Stimulated activated CD8-positive, alpha-beta memory T cell treated with anti-CD3 and anti-CD28 coated beads, Interleukin-2, amount 100 ng/mL, for 1 hour (primary cell): ENCODE data around the gene KIF18B.
"Not testable (repeated sequence)": the region's sequence is repeated elsewhere in the genome, so short reads cannot be mapped to it uniquely, and the experiment has no call there.

Experiments
- DNase-seq, 2 donors: peaks; one replicate each; pipeline ENCODE4 v3.0.0-alpha.2; 2020; ENCODE audit warnings: low read depth in 2 of 2

Gene KIF18B

GRCh38 chr17:44969144-44969780 is 21.7 kb upstream of the KIF18B start:
- no peak for DNase-seq

- peak; percentile 64 to 79 for DNase-seq
Measured at GRCh38 chr17:44968225-44969143, 20.9 kb upstream of the KIF18B start, which contains the start of gene C1QL1. C1QL1 (minus strand) TSS chr17:44968303; CDS start chr17:44968048, 255 bp downstream.

GRCh38 chr17:44967907-44968224 is 20.3 kb upstream of the KIF18B start:
- DNase-seq, result no peak

- DNase-seq, result no peak
Measured at GRCh38 chr17:44967026-44967906, 19.7 kb upstream of the KIF18B start.

- DNase-seq, result no peak
Measured at GRCh38 chr17:44966348-44967025, 18.9 kb upstream of the KIF18B start.

- no peak for DNase-seq
Measured at GRCh38 chr17:44965481-44966234, 18.1 kb upstream of the KIF18B start.

- DNase-seq, result no peak
Measured at GRCh38 chr17:44961921-44962350, 14.4 kb upstream of the KIF18B start.

- no peak for DNase-seq
Measured at GRCh38 chr17:44960691-44961090, 13.1 kb upstream of the KIF18B start.

- no peak for DNase-seq
Measured at GRCh38 chr17:44959821-44960531, 12.4 kb upstream of the KIF18B start.

- no peak for DNase-seq
Measured at GRCh38 chr17:44956998-44957981, 9.7 kb upstream of the KIF18B start.

- no peak for DNase-seq
Measured at GRCh38 chr17:44955674-44956425, 8.3 kb upstream of the KIF18B start.

GRCh38 chr17:44952946-44953475 is 5.4 kb upstream of the KIF18B start:
- no peak for DNase-seq

GRCh38 chr17:44948315-44948795 is 782 bp upstream of the KIF18B start:
- DNase-seq, result no peak

GRCh38 chr17:44945652-44946051 is 1.9 kb downstream of the KIF18B start:
- not testable (repeated sequence) for DNase-seq

- DNase-seq, result no peak
Measured at GRCh38 chr17:44942456-44942855, 5.1 kb downstream of the KIF18B start.

- DNase-seq, result no peak
Measured at GRCh38 chr17:44941712-44942331, 5.8 kb downstream of the KIF18B start.

- no peak for DNase-seq
Measured at GRCh38 chr17:44940768-44941167, 6.8 kb downstream of the KIF18B start.
